DOHH2 (cell line): ENCODE results near the gene RASSF7.

ENCODE experiments used
- H3F3A ChIP-seq: fragments of 200-600 bp; sonication (generic), shearing (Covaris generic); 2 replicates; pipeline ENCODE4 v1.6.0; 2016; ENCODE audit warnings: antibody characterized with exemption, mild to moderate bottlenecking; ENCODE audit not compliant: control insufficient read depth, insufficient read depth
- H3K27ac ChIP-seq: fragments of 200-600 bp; sonication (generic); 2 replicates; pipeline ENCODE4 v1.5.1; 2014; ENCODE audit warnings: low read depth, mild to moderate bottlenecking, low read length, moderate library complexity
- H3K27me3 ChIP-seq: fragments of 200-600 bp; sonication (generic); 2 replicates; pipeline ENCODE4 v1.6.1; 2014; ENCODE audit warnings: mild to moderate bottlenecking, low read length, mixed read lengths; ENCODE audit not compliant: control insufficient read depth
- H3K36me3 ChIP-seq: fragments of 200-600 bp; sonication (generic); 2 replicates; pipeline ENCODE4 v1.6.1; 2014; ENCODE audit warnings: mild to moderate bottlenecking, low read length, moderate library complexity, mixed read lengths; ENCODE audit not compliant: control insufficient read depth
- H3K4me1 ChIP-seq: fragments of 200-600 bp; sonication (generic); 2 replicates; pipeline ENCODE4 v1.6.1; 2014; ENCODE audit warnings: mild to moderate bottlenecking, low read length, mixed read lengths; ENCODE audit not compliant: control insufficient read depth
- H3K4me2 ChIP-seq: fragments of 200-600 bp; sonication (generic); 2 replicates; pipeline ENCODE4 v1.6.0; 2014; ENCODE audit warnings: mild to moderate bottlenecking, low read length, moderate library complexity
- H3K4me3 ChIP-seq: fragments of 200-600 bp; sonication (generic); 2 replicates; pipeline ENCODE4 v1.5.1; 2014; ENCODE audit warnings: mild to moderate bottlenecking, low read length, mixed read lengths
- H3K79me2 ChIP-seq: fragments of 200-600 bp; sonication (generic); 2 replicates; pipeline ENCODE4 v1.6.1; 2014; ENCODE audit warnings: mild to moderate bottlenecking, low read length, mixed read lengths; ENCODE audit not compliant: control insufficient read depth
- H3K9me2 ChIP-seq: fragments of 200-600 bp; sonication (generic); replicated peaks from 2 replicates; pipeline ENCODE4 v1.6.1; 2014; ENCODE audit warnings: mild to moderate bottlenecking, low read length, mixed read lengths; ENCODE audit not compliant: control insufficient read depth
- H3K9me3 ChIP-seq: fragments of 200-600 bp; sonication (generic); 2 replicates; pipeline ENCODE4 v1.6.1; 2014; ENCODE audit warnings: antibody characterized with exemption, low read length, mixed read lengths; ENCODE audit not compliant: control insufficient read depth, insufficient read depth
- H4K20me1 ChIP-seq: fragments of 200-600 bp; sonication (generic); 2 replicates; pipeline ENCODE4 v1.6.0; 2014; ENCODE audit warnings: low read depth, mild to moderate bottlenecking, antibody characterized with exemption, low read length, moderate library complexity; ENCODE audit not compliant: control insufficient read depth, insufficient read depth
- CTCF ChIP-seq: fragments of 200-600 bp; sonication (generic); IDR thresholded peaks from one replicate; pipeline ENCODE4 v1.5.1; 2014; ENCODE audit warnings: antibody characterized with exemption, mild to moderate bottlenecking, low read depth, low read length; ENCODE audit not compliant: poor library complexity, severe bottlenecking
- EZH2phosphoT487 ChIP-seq: fragments of 200-600 bp; sonication (generic); IDR thresholded peaks from 2 replicates; pipeline ENCODE4 v1.6.1; 2017; ENCODE audit warnings: borderline replicate concordance, mild to moderate bottlenecking, antibody characterized with exemption, low read length, moderate library complexity, mixed read lengths

RASSF7 gene

DNA sequence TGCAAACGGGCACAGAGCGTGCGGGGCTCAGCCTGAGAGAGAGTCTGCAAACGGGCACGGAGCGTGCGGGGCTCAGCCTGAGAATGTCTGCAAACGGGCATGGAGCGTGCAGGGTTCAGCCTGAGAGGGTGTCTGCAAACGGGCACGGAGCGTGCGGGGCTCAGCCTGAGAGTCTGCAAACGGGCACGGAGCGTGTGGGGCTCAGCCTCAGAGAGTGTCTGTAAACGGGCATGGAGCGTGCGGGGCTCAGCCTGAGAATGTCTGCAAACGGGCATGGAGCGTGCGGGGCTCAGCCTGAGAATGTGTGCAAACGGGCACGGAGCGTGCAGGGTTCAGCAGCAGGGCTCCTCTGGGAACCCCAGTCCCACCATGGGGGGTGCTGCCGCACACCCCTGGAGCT is 29.0 kb downstream of the RASSF7 start:
- Histone ChIP-seq H3K36me3 (peaks cover 80% of the 10 kb centered on the region), H3F3A (no peaks in the 10 kb centered on the region), H4K20me1 (peaks cover 10% of the 10 kb centered on the region), H3K4me2 (no peak overlapping the region), H3K4me3 (no peak overlapping the region), H3K79me2 (peaks cover 42% of the 10 kb centered on the region), H3K9me2 (no peaks in the 10 kb centered on the region), H3K27me3 (no peaks in the 10 kb centered on the region), H3K9me3 (no peaks in the 10 kb centered on the region), H3K27ac (no peak overlapping the region), H3K4me1 (no peaks in the 10 kb centered on the region)
- TF ChIP-seq EZH2phosphoT487 (no peak), CTCF (no peak)

DNA sequence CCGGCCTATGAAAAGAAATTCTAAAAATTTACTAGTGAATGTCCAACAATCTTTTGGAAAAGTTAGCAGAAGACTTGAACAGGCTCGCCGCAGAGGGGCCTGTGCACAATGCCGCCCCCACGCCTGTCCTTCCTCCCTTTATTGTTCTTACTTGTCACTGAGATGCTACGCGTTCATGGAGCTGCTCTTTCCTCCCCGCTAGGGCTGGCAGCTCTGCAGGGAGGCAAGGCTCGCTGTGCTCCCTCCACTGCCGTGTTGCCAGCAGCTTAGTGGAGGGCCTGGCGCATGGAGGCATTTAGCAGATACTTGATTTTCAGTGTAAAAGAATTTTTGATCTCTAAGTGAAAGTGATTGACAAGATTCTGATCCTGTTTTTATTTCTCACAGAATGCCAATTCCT is 30.2 kb downstream of the RASSF7 start:
- Histone ChIP-seq H3K9me2 (no peaks in the 10 kb centered on the region), H3K4me1 (no peaks in the 10 kb centered on the region), H3K36me3 (peaks cover 89% of the 10 kb centered on the region), H3K27ac (no peak overlapping the region), H3F3A (no peaks in the 10 kb centered on the region), H3K27me3 (no peaks in the 10 kb centered on the region), H3K9me3 (no peaks in the 10 kb centered on the region), H4K20me1 (peaks cover 6% of the 10 kb centered on the region; the same call in 1 of the 2 replicates), H3K79me2 (peaks cover 40% of the 10 kb centered on the region), H3K4me3 (no peak overlapping the region), H3K4me2 (no peak overlapping the region)
- TF ChIP-seq CTCF (no peak), EZH2phosphoT487 (no peak)

- Histone ChIP-seq H3K4me3 (no peak overlapping the region), H3K9me2 (no peaks in the 10 kb centered on the region), H3K36me3 (peaks cover 87% of the 10 kb centered on the region), H3K27ac (no peak overlapping the region), H3K4me1 (no peaks in the 10 kb centered on the region), H3K4me2 (no peak overlapping the region), H3K27me3 (no peaks in the 10 kb centered on the region), H4K20me1 (peaks cover 6% of the 10 kb centered on the region; the same call in 1 of the 2 replicates), H3F3A (no peaks in the 10 kb centered on the region), H3K79me2 (peaks cover 31% of the 10 kb centered on the region), H3K9me3 (no peaks in the 10 kb centered on the region)
- TF ChIP-seq EZH2phosphoT487 (no peak), CTCF (no peak)
These were observed 31.7 kb downstream of the RASSF7 start for GRCh38 chr11:592501-592900.
